HG03280 (cell line): ENCODE measurements around the gene RBM5.

Experiments used
- ATAC-seq: cut with Tn5 transposase; IDR thresholded peaks from one replicate; pipeline ENCODE4 v1.9.1; 2021; ENCODE audit warnings: mild to moderate bottlenecking, moderate library complexity; ENCODE audit not compliant: unreplicated experiment

RBM5 gene

DNA sequence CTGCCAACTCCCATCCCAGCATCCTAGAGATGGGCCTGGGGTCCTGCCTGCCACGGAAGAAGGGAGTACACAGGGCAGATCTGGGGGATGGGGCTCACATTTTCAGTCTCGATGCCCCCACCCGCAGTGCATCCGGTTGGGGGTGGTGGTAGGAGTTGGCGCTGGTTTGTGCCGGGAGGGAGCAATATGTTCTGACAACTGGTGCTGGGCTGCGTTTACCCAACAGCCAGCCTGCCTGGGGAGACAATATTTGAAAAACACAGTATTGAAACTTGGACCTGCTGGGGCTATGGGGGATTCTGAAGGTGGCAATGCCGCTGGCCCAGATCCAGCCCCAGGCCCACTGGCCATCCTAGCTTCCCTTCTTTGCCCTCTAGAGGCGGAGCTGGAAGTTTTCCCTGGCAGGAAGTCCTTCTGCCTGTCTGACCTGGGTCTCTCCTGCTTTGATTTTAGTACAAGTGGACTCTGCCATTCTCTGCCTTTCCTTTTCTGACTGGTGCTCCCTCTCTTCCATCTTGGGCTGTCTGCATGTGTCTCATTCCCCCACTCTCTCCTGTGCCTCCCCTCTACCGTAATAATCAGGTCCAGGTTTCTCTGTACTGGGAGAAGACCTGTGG is 69.9 kb downstream of the RBM5 start:
- no peak for ATAC-seq

GRCh38 chr3:50160561-50160983 is 71.9 kb downstream of the RBM5 start:
- no peak for ATAC-seq

DNA sequence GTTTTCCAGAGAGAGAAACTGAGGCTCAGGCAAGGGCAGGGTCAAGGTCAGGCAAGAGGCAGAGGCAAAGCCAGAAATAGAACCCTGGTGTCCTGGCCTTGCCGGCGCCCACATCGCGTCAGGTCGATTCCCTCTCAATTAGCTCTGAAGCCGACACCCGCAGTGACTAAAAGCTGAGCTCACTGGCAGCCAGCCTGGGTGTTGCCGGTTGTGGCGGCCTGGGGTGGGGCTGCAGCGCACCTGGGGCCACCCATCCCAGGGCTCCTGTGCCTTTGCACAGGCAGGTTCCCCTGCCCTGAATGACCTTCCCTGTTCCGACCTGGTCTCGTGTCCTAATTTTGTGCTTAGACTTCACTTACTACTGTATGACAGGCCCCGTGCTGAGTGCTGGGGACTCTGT is 72.6 kb downstream of the RBM5 start:
- ATAC-seq, result no peak

GRCh38 chr3:50162034-50162883 is 73.5 kb downstream of the RBM5 start:
- ATAC-seq, result no peak

- no peak for ATAC-seq
Measured at GRCh38 chr3:50163572-50164455, 75.1 kb downstream of the RBM5 start.

DNA sequence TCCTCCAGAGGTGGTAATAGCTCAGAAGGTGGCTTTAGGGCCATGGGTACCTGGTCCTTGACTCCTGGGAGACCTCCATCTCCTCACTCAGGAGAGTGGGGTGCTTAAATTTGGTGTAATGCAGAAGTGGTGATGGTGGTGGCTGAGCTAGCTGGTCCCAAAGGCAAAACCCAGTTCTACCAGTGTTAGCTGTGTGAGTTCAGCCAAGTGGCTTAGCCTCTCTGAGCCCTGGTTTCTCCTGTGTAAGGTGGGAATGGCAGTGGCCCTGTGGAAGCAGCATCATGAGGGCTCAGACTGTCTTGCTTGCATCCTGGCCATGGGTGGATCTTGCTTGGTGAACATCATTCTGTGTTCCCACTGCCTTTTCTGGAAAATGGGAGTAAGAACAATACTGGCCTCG is 75.8 kb downstream of the RBM5 start:
- no peak for ATAC-seq

GRCh38 chr3:50164984-50165909 is 76.5 kb downstream of the RBM5 start:
- ATAC-seq, result no peak

GRCh38 chr3:50165910-50166538 is 77.3 kb downstream of the RBM5 start:
- ATAC-seq, result no peak

DNA sequence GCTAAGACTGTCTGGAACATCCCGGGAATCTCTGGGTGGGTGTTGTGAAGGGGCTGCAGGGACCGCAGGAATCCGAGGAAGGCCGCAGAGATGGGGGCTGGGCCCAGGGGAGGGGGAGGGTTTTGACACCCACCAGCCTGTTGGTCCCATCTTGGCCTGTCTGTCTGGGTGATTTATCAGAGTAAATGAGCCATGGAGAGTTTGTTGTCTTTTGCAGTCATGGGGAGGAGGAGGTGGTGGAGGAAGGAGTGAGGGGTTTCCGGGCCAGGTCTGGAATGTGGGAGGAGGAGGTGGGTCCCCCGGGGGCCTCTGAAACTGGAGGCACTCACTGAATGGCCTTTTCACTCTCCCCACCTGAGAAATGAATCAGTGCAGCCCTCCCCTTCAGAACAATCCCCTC is 77.9 kb downstream of the RBM5 start:
- no peak for ATAC-seq

DNA sequence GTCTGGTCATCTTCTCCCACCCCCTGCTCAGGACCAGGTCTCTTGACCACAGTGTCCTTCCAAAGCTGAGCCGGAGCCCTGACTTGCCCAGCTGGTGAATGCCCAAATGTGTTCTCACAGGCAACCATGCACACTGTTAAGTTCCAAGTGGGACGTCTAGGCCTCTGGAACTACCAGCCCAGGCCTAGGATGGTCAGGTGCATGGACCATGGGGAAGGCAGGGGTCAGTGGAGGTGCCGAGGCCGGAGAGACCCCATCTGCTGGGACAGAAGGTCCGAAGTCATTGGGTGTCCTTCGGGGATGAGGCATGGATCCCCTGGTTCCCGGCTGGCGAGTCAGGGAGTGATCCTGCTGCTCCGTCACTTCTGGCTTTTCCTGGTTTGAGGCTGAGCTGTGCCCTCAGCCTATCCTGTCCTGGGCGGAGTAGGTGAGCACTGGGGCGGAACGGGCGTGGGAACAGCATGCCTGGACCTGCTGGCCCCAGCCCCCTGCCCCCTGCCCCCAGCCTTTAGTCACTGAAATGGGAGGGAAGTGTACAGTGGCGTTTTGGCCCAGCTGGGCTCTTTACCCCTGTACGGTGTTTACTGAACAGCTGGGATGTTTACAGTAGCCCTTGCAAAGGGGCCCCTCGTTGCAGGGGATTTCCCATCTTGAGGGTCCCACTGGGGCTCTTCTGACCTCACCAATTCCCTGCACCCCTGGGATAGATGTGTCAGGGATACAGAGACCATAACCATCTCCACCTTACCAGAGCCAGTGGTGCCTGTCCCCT is 78.5 kb downstream of the RBM5 start:
- no peak for ATAC-seq

DNA sequence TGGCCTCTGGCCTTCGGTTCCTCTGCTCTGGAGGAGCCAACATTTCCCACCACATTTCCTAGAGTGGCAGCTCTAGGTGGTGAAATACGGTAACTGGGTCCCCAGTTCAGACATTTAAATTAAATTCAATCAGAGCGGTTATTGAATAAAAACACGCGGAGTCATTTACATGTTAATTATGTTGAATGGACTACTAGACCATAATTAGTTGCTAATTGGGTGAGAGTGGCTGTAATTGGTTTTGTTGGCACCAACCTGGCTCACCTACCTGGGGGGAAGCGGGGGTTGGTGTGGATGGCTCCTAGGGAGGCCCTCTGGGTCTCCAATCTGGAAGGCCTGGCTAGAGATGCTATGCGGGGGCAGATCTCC is 79.1 kb downstream of the RBM5 start:
- no peak for ATAC-seq

GRCh38 chr3:50168388-50168787 is 79.7 kb downstream of the RBM5 start:
- ATAC-seq, result no peak
